Measurements from ENCODE around the gene SORCS2.
"Not testable (repeated sequence)": the region's sequence is repeated elsewhere in the genome, so short reads cannot be mapped to it uniquely, and the experiment has no call there.

The SORCS2 gene

GRCh38 chr4:7451800-7452199, 259.5 kb downstream of the SORCS2 start:
- no peak for DNase-seq (ENCODE audit: low spot score)

DNA sequence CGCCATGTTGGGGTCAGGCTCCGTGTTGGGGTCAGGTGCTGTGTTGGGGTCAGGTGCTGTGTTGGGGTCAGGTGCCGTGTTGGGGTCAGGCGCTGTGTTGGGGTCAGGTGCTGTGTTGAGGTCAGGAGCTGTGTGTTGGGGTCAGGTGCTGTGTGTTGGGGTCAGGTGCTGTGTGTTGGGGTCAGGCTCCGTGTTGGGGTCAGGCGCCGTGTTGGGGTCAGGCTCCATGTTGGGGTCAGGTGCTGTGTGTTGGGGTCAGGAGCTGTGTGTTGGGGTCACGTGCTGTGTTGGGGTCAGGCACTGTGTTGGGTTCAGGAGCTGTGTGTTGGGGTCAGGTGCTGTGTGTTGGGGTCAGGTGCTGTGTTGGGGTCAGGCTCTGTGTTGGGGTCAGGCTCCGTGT, 260.5 kb downstream of the SORCS2 start:
- DNase-seq (ENCODE audit: low spot score), result not testable (repeated sequence)

DNA sequence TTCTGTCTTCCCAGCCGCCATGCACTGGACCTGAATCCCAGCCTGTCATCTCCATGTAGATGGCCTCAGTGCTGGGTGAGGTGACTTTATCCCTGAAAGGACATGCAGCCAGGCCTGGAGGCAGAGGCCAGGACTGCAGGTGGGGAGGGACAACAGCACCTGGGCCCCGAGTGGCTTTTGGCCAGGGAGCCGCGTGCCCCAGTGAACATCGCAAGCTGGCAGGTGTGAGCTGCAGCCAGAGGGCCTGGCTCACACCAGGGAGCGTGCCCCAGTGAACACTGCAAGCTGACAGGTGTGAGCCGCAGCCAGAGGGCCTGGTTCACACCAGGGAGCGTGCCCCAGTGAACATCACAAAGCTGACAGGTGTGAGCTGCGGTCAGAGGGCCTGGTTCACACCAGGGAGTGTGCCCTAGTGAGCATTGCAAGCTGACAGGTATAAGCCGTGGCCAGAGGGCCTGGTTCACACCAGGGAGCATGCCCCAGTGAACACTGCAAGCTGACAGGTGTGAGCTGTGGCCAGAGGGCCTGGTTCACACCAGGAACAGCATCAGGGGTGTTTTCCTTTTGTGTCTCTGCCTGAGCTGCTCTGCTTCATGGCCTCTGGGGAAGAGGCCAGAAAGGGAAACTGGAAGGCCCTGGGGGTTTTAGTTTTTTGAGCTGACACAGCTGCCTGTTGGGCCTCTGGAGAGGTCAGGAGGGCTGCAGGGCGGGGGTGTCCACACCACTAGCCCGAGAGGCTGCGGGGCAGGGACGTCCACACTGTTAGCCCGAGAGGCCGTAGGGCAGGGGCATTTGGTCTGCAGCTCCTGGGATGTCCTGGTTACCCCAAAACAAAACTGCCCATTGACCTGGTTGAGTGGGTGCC, 265.1 kb downstream of the SORCS2 start:
- DNase-seq (ENCODE audit: low spot score), result no peak

DNA sequence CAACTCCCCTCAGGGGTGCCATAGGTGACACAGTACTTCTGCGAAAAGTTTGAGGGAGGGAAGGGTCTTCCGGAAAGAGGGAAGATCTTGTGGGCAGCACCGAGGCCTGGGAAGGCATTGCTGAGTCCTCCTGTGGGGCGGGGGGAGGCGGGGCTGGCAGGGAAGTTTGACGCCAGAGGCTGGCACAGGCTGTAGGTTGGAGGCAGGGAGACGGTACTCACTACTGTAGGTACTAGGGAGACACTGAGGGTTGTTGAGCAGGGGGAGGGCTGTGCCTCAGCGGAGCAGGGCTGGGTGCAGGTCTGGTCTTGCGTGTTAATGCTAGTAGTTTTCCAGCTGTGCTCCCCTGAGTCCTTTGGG, 265.7 kb downstream of the SORCS2 start:
- DNase-seq (ENCODE audit: low spot score), result no peak

GRCh38 chr4:7458477-7458876, 266.1 kb downstream of the SORCS2 start:
- no peak for DNase-seq (ENCODE audit: low spot score)

- no peak for DNase-seq (ENCODE audit: low spot score)
These were observed 267.1 kb downstream of the SORCS2 start for GRCh38 chr4:7459471-7459870.

GRCh38 chr4:7460566-7460965, 268.2 kb downstream of the SORCS2 start:
- DNase-seq (ENCODE audit: low spot score), result no peak

DNA sequence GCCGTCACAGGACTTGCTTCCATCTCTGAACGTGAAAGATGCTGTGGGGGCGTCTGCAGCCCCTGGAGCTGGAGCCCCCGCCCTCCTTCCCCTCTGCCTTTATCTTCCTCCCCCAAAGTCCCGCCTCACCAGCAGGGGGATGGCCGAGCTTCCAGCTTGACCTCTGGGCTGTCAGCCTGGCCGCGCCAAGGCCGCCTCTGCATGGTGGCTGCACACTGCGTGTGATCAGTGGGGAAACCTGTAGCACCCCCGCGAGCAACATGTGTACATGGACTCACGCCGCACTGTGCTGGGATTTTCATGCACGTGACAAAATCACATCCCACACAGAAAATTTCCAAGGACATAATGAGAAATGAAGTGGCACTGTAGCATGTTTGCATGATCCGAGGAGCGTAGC, 268.9 kb downstream of the SORCS2 start:
- DNase-seq (ENCODE audit: low spot score), result no peak

- peak; percentile 13 for DNase-seq (ENCODE audit: low spot score)
These were observed 270.2 kb downstream of the SORCS2 start for GRCh38 chr4:7462509-7462971.

GRCh38 chr4:7463566-7464258, 271.4 kb downstream of the SORCS2 start:
- no peak for DNase-seq (ENCODE audit: low spot score)

DNA sequence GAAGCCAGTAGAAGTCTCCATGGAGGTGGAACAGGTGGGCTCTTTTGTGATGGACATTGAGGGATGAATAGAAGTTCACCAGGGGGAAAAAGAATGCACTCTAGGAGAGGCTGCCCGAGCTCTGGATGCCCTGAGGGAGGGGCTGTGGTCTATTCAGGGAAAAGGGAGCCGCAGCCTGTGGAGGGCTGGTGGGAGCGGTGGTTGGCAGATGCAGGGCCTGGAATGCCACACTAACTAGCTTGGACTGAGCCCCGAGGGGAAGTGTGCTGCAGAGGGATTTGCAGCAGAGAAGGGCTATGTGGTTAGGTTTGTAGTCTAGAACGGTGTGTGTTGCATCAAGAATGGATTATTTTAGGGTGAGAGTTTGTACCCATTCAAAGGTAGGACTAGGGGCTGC, 271.9 kb downstream of the SORCS2 start:
- no peak for DNase-seq (ENCODE audit: low spot score)

GRCh38 chr4:7465017-7465416, 272.7 kb downstream of the SORCS2 start:
- no peak for DNase-seq (ENCODE audit: low spot score)

DNA sequence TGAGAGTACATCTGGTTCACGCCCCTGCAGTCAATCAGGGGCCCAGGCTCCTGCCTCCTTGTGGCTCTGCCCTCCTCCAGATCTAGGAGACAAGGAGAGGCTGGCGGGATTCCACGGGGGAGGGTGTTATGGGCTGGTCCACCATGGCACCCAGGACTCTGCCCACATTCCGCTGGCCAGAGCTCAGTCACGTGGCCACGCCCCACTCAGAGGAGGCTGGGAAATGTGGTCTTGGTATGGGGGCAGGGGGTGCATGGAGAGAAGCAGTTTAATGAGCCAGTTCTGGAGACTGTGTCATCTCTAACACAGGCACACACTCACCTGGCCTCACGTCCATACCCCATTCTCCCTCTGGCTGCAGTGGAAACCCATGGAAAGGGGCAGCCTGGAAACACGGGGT, 273.9 kb downstream of the SORCS2 start:
- no peak for DNase-seq (ENCODE audit: low spot score)

- no peak for DNase-seq (ENCODE audit: low spot score)
These were observed 274.6 kb downstream of the SORCS2 start for GRCh38 chr4:7466904-7467303.

- DNase-seq (ENCODE audit: low spot score), result no peak
These were observed 275.1 kb downstream of the SORCS2 start for GRCh38 chr4:7467471-7467870.

DNA sequence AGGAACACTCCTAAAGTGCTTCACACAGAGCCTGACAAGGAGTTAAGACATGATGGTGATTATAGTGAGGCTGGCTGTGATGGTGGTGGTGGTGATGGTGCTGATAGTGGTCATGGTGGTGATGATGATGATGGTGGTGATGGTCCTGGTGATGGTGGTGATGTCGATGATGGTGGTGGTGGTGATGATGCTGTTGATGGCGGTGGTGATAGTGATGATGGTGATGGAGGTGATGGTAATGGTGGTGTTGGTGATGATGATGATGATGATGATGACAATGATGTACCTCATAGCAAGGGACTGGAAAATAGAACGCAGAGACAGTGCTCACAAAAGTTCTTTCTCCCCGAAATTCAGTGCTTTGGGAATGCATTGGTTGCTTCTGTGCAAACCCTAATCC, 276.7 kb downstream of the SORCS2 start:
- no peak for DNase-seq (ENCODE audit: low spot score)

GRCh38 chr4:7470111-7470510, 277.8 kb downstream of the SORCS2 start:
- DNase-seq (ENCODE audit: low spot score), result no peak

- no peak for DNase-seq (ENCODE audit: low spot score)
These were observed 278.3 kb downstream of the SORCS2 start for GRCh38 chr4:7470522-7471128.

DNA sequence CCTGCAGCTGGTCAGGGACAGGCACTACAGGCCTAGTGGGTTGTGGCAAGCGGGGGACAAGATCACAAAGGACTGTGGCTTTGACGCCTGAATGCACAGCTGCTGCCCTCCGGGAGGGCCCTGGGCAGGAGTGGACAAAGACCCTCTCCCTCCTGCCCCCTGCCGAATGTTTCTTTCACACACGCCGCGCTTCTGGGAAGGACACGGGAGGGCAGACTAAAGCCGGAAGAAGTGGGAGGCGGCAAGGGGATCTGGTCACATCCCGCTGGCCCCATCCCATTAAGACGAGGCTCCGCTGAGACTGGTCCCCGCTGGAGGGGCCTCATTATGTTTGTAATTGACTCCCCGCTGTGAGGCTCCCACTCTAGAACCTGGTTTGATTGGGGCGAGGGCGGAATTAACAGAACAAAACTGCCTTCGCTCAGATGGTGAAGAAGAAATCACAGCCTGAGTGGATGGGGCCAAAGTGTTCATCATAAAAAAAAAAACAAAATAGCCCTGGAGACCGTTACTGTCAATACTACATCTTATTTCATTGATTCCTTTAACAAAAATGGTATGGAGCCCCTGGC, 280.2 kb downstream of the SORCS2 start:
- DNase-seq (ENCODE audit: low spot score), result no peak

- no peak for DNase-seq (ENCODE audit: low spot score)
These were observed 280.7 kb downstream of the SORCS2 start for GRCh38 chr4:7473081-7473480.

- DNase-seq (ENCODE audit: low spot score), result no peak
These were observed 282.0 kb downstream of the SORCS2 start for GRCh38 chr4:7474320-7474719.

- DNase-seq (ENCODE audit: low spot score), result no peak
These were observed 282.9 kb downstream of the SORCS2 start for GRCh38 chr4:7475207-7475606.

GRCh38 chr4:7476820-7477219, 284.5 kb downstream of the SORCS2 start:
- no peak for DNase-seq (ENCODE audit: low spot score)

Data from kidney capillary endothelial cell (primary cell).